NCI-H2227 (cell line): ENCODE measurements around the gene POU2AF1.

Source experiments
- DNase-seq: peaks from one replicate; lab custom pipeline; 2025; ENCODE audit not compliant: unreplicated experiment; lab: John Stamatoyannopoulos, UW

Gene POU2AF1

GRCh38 chr11:111378861-111379601 is at the start of gene POU2AF1:
Gene POU2AF1 (minus strand): TSS chr11:111379275. CDS start chr11:111379177, 98 bp downstream.
- no peak for DNase-seq

GRCh38 chr11:111428113-111428876 is 49.2 kb upstream of the POU2AF1 start:
- DNase-seq = no peak

- no peak for DNase-seq
Measured at GRCh38 chr11:111427471-111427912, 48.4 kb upstream of the POU2AF1 start.

- no peak for DNase-seq
Measured at GRCh38 chr11:111426617-111427016, 47.5 kb upstream of the POU2AF1 start.

- no peak for DNase-seq
Measured at GRCh38 chr11:111423250-111423615, 44.2 kb upstream of the POU2AF1 start.

GRCh38 chr11:111422494-111423249 is 43.6 kb upstream of the POU2AF1 start:
- DNase-seq = peak; percentile 20

- DNase-seq = no peak
Measured at GRCh38 chr11:111421251-111421650, 42.2 kb upstream of the POU2AF1 start.

GRCh38 chr11:111419641-111420327 is 40.7 kb upstream of the POU2AF1 start:
- DNase-seq = no peak

GRCh38 chr11:111419181-111419580 is 40.1 kb upstream of the POU2AF1 start:
- no peak for DNase-seq

GRCh38 chr11:111418436-111418787 is 39.3 kb upstream of the POU2AF1 start:
- no peak for DNase-seq

- DNase-seq = no peak
Measured at GRCh38 chr11:111417766-111418435, 38.8 kb upstream of the POU2AF1 start.

- no peak for DNase-seq
Measured at GRCh38 chr11:111417011-111417765, 38.1 kb upstream of the POU2AF1 start.

- no peak for DNase-seq
Measured at GRCh38 chr11:111416231-111416960, 37.3 kb upstream of the POU2AF1 start.

GRCh38 chr11:111414936-111415335 is 35.9 kb upstream of the POU2AF1 start:
- DNase-seq = no peak

- no peak for DNase-seq
Measured at GRCh38 chr11:111414267-111414931, 35.3 kb upstream of the POU2AF1 start.

GRCh38 chr11:111413849-111414248 is 34.8 kb upstream of the POU2AF1 start:
- DNase-seq = no peak

- DNase-seq = no peak
Measured at GRCh38 chr11:111412293-111412692, 33.2 kb upstream of the POU2AF1 start.

- no peak for DNase-seq
Measured at GRCh38 chr11:111411456-111411855, 32.4 kb upstream of the POU2AF1 start.

GRCh38 chr11:111410951-111411350 is 31.9 kb upstream of the POU2AF1 start:
- no peak for DNase-seq
